ENCODE measurements around the gene HIBADH.

DNA sequence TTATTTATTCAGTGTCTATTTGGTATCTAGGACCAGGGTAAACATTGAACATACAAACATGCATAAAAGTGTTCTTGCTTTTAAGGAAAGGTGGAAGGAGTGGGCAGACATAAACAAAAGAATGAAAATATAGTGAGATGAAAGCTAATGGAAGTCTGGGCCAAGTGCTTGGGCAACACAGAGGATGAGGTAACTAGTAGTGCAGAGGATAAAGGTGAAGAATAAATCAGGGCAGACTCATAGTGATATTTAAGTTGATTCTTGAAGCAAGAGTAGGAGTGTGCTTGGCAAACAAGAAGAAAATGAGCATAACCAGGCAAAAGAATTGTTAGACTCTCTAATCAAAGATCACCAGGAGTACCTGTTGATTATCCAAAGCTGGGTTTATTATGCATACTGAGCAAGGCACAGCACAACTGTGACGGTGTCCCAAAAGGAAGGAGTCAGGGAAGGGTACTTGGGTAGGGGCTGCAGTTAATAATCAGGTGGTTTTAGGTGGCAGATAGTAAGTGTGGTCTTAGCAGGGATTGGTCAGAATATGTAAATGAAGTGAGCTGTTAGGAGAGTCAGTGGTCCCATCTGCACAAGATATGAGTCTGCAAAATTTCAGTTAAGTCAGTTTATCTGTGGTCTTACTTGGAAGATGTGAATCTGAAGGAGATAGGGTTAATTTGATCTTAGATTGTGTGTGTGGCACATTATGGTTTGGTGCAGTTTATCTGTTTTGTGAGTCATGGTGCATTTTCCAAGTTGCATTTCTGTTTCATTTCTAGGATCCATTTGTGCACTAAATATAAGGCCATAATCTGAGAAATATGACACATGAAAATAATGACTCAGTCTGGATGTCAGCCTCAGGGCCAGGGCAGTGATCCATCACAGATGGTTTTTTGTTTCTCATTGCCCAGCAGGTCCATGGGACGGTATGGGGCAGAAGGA, 46.7 kb upstream of the HIBADH start:
- no peak for TF ChIP-seq POLR2AphosphoS5 (IDR thresholded peaks at IDR 0.05; ENCODE audit: low read depth, low read length)
- TF ChIP-seq, protein P1, sequence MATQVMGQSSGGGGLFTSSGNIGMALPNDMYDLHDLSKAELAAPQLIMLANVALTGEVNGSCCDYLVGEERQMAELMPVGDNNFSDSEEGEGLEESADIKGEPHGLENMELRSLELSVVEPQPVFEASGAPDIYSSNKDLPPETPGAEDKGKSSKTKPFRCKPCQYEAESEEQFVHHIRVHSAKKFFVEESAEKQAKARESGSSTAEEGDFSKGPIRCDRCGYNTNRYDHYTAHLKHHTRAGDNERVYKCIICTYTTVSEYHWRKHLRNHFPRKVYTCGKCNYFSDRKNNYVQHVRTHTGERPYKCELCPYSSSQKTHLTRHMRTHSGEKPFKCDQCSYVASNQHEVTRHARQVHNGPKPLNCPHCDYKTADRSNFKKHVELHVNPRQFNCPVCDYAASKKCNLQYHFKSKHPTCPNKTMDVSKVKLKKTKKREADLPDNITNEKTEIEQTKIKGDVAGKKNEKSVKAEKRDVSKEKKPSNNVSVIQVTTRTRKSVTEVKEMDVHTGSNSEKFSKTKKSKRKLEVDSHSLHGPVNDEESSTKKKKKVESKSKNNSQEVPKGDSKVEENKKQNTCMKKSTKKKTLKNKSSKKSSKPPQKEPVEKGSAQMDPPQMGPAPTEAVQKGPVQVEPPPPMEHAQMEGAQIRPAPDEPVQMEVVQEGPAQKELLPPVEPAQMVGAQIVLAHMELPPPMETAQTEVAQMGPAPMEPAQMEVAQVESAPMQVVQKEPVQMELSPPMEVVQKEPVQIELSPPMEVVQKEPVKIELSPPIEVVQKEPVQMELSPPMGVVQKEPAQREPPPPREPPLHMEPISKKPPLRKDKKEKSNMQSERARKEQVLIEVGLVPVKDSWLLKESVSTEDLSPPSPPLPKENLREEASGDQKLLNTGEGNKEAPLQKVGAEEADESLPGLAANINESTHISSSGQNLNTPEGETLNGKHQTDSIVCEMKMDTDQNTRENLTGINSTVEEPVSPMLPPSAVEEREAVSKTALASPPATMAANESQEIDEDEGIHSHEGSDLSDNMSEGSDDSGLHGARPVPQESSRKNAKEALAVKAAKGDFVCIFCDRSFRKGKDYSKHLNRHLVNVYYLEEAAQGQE (IDR thresholded peaks at IDR 0.05; ENCODE audit: insufficient read depth in 1 of 2, low read depth in 2 of 2, low read length in 2 of 2) = no peak
